Measurements from ENCODE around the gene MCOLN2. TPM values are rescaled to one million over a fixed set of nuclear protein-coding genes. Genes with fewer than 3 reads are reported as not detected.
A peak's percentile ranks its signal among the peaks of the same experiment; 100 is the strongest.
"Not testable (repeated sequence)": the region's sequence is repeated elsewhere in the genome, so short reads cannot be mapped to it uniquely, and the experiment has no call there.

MCOLN2 gene
- total RNA-seq: 0.33 TPM

DNA sequence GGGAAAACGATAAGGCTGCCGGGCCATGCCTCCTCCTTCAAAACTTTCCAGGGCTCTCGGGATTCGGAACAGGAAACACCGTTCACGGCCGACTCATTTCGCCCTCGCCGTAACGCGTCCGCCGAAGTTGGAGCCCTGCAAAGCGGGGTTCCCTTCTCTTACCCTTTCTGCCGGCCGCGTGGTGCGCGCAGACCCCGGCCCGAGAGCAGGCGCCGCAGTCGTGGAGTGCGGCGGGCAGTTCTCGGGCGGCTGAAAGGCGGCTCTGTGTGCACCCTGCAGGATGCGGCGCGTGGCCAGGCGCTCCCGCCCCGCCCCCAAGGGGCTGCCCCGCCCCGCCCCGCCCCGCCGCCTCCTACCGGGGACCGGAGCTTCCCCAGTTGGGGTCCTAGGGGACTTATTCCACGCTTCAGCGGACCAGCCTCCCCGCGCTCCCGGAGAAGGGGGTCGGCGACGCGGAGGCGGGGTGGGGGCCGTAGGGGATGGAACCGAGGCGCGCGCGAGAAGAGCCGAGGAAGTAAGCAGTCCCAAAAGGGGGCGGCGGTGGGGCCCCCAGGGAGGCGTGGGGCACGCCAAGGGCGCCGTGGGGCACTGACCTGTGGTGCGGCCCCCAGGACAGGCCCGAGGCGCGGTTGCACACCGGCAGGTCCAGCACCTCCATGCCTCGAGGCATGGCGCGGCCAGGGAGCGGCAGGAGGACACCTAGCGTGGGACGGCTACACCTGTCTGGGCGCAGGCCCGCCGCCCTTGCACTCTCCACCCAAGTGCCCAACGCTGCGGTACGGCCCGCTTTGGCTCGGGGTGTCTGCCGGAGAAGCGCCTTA lies at the start of gene MCOLN2:
Gene MCOLN2, minus strand, starts transcription at position 268 of the 821 bp plus-strand sequence. Its CDS starts 241 bp downstream, at position 27.
- DNase-seq (ENCODE audit: low spot score): peak; percentile 56

GRCh38 chr1:85042413-85042812 lies 45.5 kb upstream of the MCOLN2 start:
- no peak for DNase-seq (ENCODE audit: low spot score)
- ATAC-seq: no peak

More for the DNA sequence above, at the start of gene MCOLN2:
- ATAC-seq: peak; percentile 97

DNA sequence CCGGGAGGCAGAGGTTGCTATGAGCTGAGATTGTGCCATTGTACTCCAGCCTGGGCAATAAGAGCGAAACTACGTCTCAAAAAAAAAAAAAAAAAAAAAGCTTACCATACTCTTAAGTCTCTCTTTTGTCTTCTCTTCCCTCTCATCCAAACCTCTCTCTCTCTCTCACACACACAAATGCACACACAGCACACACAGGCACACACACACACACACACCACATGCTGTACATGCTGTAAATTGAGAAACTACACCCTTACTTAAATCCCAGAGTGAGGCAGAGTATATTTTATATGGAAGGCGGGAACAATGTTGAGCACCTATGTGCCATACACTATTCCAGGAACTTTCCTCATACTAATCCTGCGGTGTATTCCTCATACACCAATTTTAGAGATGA lies 44.9 kb upstream of the MCOLN2 start:
- ATAC-seq (no peak), DNase-seq (ENCODE audit: low spot score) (no peak)

DNA sequence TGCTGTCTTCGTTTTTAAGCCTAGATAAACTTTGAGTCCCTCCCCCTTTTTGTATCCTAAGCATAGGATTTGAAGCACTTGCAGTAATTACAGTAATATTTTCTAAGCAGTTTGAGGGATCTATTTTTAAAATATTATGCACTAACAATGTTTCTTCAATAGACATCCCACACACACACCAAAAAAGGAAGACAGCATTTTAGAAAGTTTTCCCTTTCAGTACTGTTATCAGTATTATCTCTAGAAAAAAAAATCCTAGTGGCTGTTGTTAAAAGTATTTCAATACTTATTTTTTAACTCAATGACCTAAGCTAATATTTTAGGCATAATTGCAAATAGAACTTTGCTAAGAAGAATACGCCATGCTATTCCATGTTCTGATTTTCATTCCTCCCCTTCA lies 36.3 kb upstream of the MCOLN2 start:
- ATAC-seq (no peak), DNase-seq (ENCODE audit: low spot score) (no peak)

DNA sequence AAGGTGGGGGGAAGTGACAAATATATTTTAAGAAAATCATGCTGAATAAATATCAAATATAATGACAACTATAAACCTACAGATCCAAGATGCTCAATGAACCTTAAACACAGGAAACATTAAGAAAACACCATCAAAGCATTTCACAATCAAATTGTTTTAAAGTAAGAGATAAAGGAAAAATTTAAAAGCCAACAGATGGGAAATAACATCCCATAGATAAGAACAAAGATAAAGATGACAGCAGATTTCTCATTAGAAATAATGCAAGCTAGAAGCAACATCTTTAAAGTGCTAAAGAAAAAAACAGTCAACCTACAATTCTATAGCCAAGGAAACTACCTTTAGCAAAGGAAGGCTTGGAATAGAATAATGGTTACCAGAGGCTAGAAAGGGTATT lies 33.6 kb upstream of the MCOLN2 start:
- DNase-seq (ENCODE audit: low spot score): no peak
- no peak for ATAC-seq

DNA sequence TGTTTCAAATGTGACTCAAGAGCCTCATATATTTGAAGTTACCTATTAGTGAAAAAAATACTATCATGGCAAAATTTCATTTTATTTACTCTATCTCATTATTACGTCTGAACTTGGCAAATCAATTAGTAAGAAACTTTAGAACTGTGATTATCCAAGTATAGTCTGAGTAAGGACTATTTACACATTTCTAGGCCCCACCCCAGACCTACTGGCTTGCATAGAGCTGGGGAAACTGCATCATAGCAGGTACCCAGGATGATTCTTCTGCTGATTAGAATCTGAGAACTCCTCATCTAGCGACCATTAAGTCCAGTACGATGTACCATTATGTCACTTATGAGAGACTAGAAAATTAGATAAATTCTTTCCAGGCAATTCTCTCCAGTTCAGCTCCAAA lies 31.2 kb upstream of the MCOLN2 start:
- ATAC-seq: no peak
- DNase-seq (ENCODE audit: low spot score): no peak

DNA sequence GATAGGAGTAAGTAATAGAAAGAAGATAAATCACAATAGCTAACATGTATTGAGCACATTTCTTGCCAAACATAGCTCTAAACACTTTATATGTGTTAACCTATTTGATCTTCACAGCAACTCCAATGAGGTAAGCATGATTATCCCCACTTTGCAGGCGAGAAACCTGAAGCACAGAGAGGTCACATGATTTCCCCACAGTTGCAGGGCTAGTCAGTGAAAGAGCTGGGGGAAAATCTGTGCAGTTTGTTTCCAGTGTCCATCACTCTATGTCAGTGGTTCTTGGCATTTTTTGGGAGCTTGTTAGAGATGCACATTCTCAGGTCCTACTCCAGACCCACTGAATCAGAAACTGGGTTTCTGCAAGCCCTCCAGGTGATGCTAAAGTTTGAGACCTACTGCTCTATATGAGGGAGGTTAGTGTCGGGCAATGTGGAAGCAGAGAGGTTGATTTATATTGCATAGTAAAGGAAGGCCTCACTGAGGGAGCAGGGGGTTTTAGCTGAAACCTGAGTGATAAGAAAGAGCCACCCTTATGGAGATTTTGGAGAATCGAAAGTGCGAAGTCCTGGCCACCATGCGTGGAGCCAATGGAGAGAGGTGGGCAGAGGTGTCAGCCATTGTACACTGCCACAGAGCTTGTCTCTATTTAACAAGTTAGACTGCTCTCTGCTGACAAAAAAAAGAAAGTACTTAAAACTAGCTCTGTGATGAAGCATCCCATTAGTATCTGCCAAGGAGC lies 30.5 kb upstream of the MCOLN2 start:
- DNase-seq (ENCODE audit: low spot score) (no peak), ATAC-seq (peak; percentile 89)

DNA sequence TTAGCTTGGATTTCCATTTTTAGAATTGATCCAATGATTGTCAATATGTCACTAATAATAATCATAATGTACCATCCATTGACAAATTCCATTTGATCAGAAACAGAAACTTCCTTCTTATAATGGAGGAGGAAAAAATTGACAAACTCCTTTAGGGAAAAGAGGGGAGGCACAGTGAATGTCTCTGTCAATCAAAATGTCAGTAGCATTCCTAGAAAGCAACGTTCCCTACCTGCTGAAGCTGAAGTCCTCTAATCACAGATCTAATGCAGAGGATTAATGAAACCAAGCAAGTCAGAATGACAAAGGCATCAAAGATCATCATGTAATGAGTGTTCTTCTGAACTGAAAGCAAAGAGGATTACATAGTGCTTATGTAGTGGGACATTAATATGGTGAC lies 29.0 kb upstream of the MCOLN2 start:
- ATAC-seq (no peak), DNase-seq (ENCODE audit: low spot score) (no peak)

GRCh38 chr1:85024736-85025135 lies 27.8 kb upstream of the MCOLN2 start:
- DNase-seq (ENCODE audit: low spot score) (no peak), ATAC-seq (no peak)

- ATAC-seq (no peak), DNase-seq (ENCODE audit: low spot score) (no peak)
Observed at GRCh38 chr1:85022700-85023099, 25.8 kb upstream of the MCOLN2 start.

GRCh38 chr1:85019994-85020393 lies 23.1 kb upstream of the MCOLN2 start:
- DNase-seq (ENCODE audit: low spot score) (no peak), ATAC-seq (no peak)

- DNase-seq (ENCODE audit: low spot score) (no peak), ATAC-seq (no peak)
Observed at GRCh38 chr1:85015826-85016225, 18.9 kb upstream of the MCOLN2 start.

GRCh38 chr1:85005641-85006040 lies 8.7 kb upstream of the MCOLN2 start:
- not testable (repeated sequence) for ATAC-seq; DNase-seq (ENCODE audit: low spot score)

GRCh38 chr1:85001742-85002141 lies 4.8 kb upstream of the MCOLN2 start:
- DNase-seq (ENCODE audit: low spot score) (no peak), ATAC-seq (no peak)

GRCh38 chr1:84998642-84999280 lies 1.8 kb upstream of the MCOLN2 start:
- DNase-seq (ENCODE audit: low spot score) (no peak), ATAC-seq (no peak)

- DNase-seq (ENCODE audit: low spot score): no peak
- ATAC-seq: peak; percentile 28
Observed at GRCh38 chr1:84997667-84998600, 1.0 kb upstream of the MCOLN2 start.

DNA sequence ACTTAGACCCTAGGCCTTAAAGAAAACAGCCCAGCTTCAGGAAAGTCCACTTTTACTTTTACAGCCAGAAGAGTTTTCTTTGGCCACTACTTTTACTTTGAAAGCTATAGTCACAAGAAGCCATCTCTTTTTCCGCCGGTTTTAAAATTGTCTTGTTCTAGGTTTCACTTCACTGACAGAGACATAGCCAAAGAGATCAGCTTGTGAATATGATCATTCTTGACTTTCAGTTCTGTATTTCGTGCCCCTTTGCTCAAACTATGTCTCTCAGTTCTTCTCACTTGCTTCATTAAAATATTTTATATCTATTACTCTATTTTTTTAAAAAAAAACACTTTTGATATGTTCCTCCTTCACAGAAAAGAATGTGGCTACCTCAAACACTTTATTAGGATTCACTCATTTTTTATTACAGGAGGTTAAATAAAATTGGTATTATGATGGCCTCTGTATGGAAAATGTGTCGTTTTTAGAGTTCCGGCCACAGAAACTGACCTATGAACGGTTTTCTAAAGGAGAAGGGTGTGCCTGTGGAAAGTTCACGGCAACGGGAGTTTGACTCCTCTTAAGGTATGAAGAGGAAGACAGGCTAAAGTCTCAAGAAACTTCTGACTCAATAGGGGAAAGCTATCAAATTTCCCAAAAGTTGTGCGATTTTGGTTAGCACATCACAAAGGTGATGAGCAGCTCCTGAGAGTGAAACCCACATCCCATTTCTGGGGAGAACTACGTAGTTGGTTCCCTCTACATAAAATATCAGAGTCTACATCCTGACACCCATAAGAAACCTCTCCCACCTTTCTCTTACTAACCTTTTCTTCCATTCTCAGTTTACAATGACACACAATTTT lies 1.2 kb downstream of the MCOLN2 start:
- no peak for ATAC-seq
- DNase-seq (ENCODE audit: low spot score): no peak

DNA sequence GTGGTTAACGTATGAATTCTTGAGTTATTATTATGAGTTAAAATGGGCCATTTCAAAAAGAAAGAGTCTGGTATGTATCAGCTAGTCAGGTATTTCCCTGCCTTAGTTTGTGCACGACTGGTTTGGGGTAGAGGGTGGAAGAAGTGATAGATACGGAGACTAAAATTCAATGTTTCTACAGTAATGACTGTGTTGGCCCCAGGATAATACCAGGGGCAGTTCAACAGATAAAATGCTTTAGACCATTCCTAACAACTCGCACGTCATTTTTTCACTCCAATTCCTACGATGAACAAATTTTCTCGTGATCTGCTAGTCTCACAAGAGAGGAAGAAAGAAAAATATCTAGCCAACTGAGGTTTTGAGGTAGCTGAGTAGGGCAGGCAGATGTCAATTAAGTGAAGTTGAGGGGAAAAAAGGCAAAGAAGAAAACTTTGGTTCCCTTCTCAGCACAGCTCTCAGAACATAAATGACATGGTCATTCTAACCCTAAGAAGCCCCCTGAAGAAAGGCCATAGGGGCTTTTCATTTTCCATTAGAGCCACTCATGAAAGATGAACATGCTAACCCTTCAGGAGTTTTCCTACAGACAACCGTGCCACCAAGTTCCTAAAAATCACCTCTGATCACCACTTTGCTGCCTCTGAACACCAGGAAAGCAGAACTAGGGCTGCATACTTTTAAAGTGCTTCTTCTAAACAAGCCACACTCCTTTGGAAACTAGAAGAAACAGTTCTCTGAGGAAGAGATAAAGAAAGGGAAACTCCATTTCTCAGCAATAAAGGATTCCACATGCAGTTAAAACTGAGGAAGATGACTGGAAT lies 5.6 kb downstream of the MCOLN2 start:
- DNase-seq (ENCODE audit: low spot score) (no peak), ATAC-seq (no peak)

DNA sequence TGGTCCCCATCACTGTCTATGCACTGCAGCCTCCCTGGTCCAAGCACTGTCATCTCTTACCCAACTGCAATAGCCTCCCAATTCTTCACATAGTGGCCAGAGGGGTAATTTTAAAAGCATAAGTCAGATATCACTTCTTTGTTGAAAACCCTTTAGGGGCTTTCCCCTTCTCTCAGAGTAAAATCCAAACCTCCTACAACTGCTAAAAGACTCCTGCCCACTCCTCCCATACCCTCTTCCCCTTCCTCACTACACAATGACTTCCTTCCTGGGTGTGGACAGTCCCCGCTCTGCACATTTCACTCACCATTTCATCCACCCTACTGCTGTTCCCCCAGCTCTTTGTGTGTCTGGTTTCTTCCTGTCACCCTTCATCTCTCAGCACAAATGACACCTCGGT lies 8.3 kb downstream of the MCOLN2 start:
- no peak for DNase-seq (ENCODE audit: low spot score)
- no peak for ATAC-seq

All from left lobe of liver (tissue), 2 donors.